ENCODE measurements around the gene MRPS18C. TPM values are rescaled to one million over a fixed set of nuclear protein-coding genes. Genes with fewer than 3 reads are reported as not detected.
"Not testable (repeated sequence)": the region's sequence is repeated elsewhere in the genome, so short reads cannot be mapped to it uniquely, and the experiment has no call there.

The MRPS18C gene
- total RNA-seq, 2 experiments from 2014 or later: 15.7 to 18.0 TPM

DNA sequence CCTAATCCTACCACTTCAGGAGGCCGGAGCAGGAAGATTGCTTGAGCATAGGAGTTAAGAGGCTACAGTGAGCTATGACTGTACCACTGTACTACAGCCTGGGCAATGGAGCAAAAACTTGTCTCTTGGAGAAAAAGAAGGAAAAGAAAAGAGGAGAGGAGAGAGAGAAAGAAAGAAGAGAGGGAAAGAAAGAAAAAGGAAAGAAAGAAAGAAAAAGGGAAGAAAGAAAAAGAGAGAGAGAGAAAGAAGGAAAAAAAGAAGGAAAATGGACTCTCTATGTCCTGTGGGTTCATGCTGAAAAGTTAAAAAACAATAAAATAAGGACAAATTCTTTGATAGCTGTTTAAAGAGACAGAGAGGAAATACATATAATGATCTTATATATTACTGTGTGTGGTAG lies 42.3 kb downstream of the MRPS18C start:
- ChIA-PET POLR2A (no interaction called here), CTCF (interaction anchor here (1.7 kb wide), 1 partner anchor 11 kb away, joined by 3 read pairs; no protein-coding TSS in a partner anchor)
- Histone ChIP-seq H3K27ac (ENCODE audit: low read depth in 1 of 2, low read length in 2 of 2) (no peak overlapping the region), H3K4me1 (ENCODE audit: insufficient read depth, low read length) (no peaks in the 10 kb centered on the region), H3K9me3 (ENCODE audit: control insufficient read depth in 1 of 2, insufficient read depth in 1 of 2, low read length in 2 of 2) (no peaks in the 10 kb centered on the region), H3K4me3 (ENCODE audit: low read length) (no peak overlapping the region), H3K36me3 (ENCODE audit: insufficient read depth, low read length) (no peaks in the 10 kb centered on the region), H3K27me3 (ENCODE audit: control insufficient read depth in 1 of 2, insufficient read depth in 2 of 2, low read length in 2 of 2) (no peaks in the 10 kb centered on the region)
- no peak for ATAC-seq (ENCODE audit: poor library complexity)
- no peak for DNase-seq
- Mint-ChIP-seq H3K4me3 (no peak overlapping the region), H3K36me3 (ENCODE audit: low read depth) (no peaks in the 10 kb centered on the region), H3K27me3 (no peaks in the 10 kb centered on the region), H3K27ac (no peak overlapping the region), H3K9me3 (no peaks in the 10 kb centered on the region), H3K4me1 (ENCODE audit: low read depth) (peaks cover under 1% of the 10 kb centered on the region)
- TF ChIP-seq CTCF (IDR thresholded peaks at IDR 0.05): no peak
- intact Hi-C loops (cut with DNase I, micrococcal nuclease): no loop called here

GRCh38 chr4:83501671-83502070 lies 45.8 kb downstream of the MRPS18C start:
- H3K9me3 Mint-ChIP-seq; DNase-seq; H3K36me3 ChIP-seq (ENCODE audit: insufficient read depth, low read length); ATAC-seq (ENCODE audit: poor library complexity); POLR2A ChIA-PET; CTCF ChIA-PET; H3K4me3 Mint-ChIP-seq; H3K9me3 ChIP-seq (ENCODE audit: control insufficient read depth in 1 of 2, insufficient read depth in 1 of 2, low read length in 2 of 2); H3K27ac ChIP-seq (ENCODE audit: low read depth in 1 of 2, low read length in 2 of 2); intact Hi-C loops (cut with DNase I, micrococcal nuclease); H3K36me3 Mint-ChIP-seq (ENCODE audit: low read depth); H3K27me3 ChIP-seq (ENCODE audit: control insufficient read depth in 1 of 2, insufficient read depth in 2 of 2, low read length in 2 of 2); H3K27me3 Mint-ChIP-seq; H3K27ac Mint-ChIP-seq; H3K4me3 ChIP-seq (ENCODE audit: low read length): not testable (repeated sequence)
- peaks cover 17% of the 10 kb centered on the region for H3K4me1 ChIP-seq (ENCODE audit: insufficient read depth, low read length)
- peaks cover 22% of the 10 kb centered on the region for H3K4me1 Mint-ChIP-seq (ENCODE audit: low read depth)

DNA sequence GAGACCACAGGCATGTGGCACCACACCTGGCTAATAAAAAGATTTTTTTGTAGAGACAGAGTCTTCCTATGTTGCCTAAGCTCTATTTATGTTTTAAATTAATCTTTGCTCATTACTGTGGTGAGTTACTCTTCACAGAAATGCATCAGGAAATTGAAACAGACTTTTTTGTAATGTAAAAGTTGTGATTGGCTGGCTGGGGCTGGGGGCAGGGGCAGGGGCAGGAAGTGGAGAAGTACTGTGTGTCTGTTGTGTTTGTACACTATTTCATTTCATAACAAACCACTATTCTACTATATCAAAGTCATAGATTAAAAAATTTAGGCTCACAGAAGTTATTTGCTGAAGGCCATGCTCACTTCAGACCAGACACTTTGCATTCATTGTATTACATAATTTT lies 48.1 kb downstream of the MRPS18C start:
- Histone ChIP-seq H3K27ac (ENCODE audit: low read depth in 1 of 2, low read length in 2 of 2) (peak overlapping the region; percentile 52 to 68), H3K36me3 (ENCODE audit: insufficient read depth, low read length) (no peaks in the 10 kb centered on the region), H3K9me3 (ENCODE audit: control insufficient read depth in 1 of 2, insufficient read depth in 1 of 2, low read length in 2 of 2) (no peaks in the 10 kb centered on the region), H3K4me3 (ENCODE audit: low read length) (no peak overlapping the region), H3K4me1 (ENCODE audit: insufficient read depth, low read length) (peaks cover 17% of the 10 kb centered on the region), H3K27me3 (ENCODE audit: control insufficient read depth in 1 of 2, insufficient read depth in 2 of 2, low read length in 2 of 2) (no peaks in the 10 kb centered on the region)
- DNase-seq: peak in 8 of 14 experiments; percentile 17 to 71 (median 26)
- peak; percentile 85 for ATAC-seq (ENCODE audit: poor library complexity)
- Mint-ChIP-seq H3K4me3 (no peak overlapping the region), H3K27ac (peak overlapping the region; percentile 74), H3K27me3 (no peaks in the 10 kb centered on the region), H3K9me3 (no peaks in the 10 kb centered on the region), H3K36me3 (ENCODE audit: low read depth) (no peaks in the 10 kb centered on the region), H3K4me1 (ENCODE audit: low read depth) (peaks cover 22% of the 10 kb centered on the region)
- POLR2A ChIA-PET: interaction anchor here (0.5 to 1.6 kb wide), 3 partner anchors 19 to 48 kb away, joined by 3 to 5 read pairs (median 4); partner anchors contain the start of genes ABRAXAS1, HELQ and MRPS18C
- no peak for TF ChIP-seq CTCF (IDR thresholded peaks at IDR 0.05)
- intact Hi-C loops (cut with DNase I, micrococcal nuclease): no loop called here
- CTCF ChIA-PET: no interaction called here

- Histone ChIP-seq H3K36me3 (ENCODE audit: insufficient read depth, low read length) (no peaks in the 10 kb centered on the region), H3K4me1 (ENCODE audit: insufficient read depth, low read length) (peaks cover 17% of the 10 kb centered on the region), H3K27ac (ENCODE audit: low read depth in 1 of 2, low read length in 2 of 2) (peak overlapping the region; percentile 52 to 57), H3K27me3 (ENCODE audit: control insufficient read depth in 1 of 2, insufficient read depth in 2 of 2, low read length in 2 of 2) (no peaks in the 10 kb centered on the region), H3K4me3 (ENCODE audit: low read length) (no peak overlapping the region), H3K9me3 (ENCODE audit: control insufficient read depth in 1 of 2, insufficient read depth in 1 of 2, low read length in 2 of 2) (no peaks in the 10 kb centered on the region)
- POLR2A ChIA-PET: interaction anchor here (1.4 to 1.6 kb wide), 2 partner anchors 19 to 49 kb away, joined by 4 to 5 read pairs; partner anchors contain the start of genes ABRAXAS1, HELQ and MRPS18C
- Mint-ChIP-seq H3K36me3 (ENCODE audit: low read depth) (no peaks in the 10 kb centered on the region), H3K4me3 (no peak overlapping the region), H3K9me3 (no peaks in the 10 kb centered on the region), H3K27me3 (no peaks in the 10 kb centered on the region), H3K27ac (peak overlapping the region; percentile 74), H3K4me1 (ENCODE audit: low read depth) (peaks cover 22% of the 10 kb centered on the region)
- CTCF ChIA-PET: no interaction called here
- DNase-seq (peak in 1 of 14 experiments; percentile 15), ATAC-seq (ENCODE audit: poor library complexity) (no peak)
- no peak for TF ChIP-seq CTCF (IDR thresholded peaks at IDR 0.05)
- intact Hi-C loops (cut with DNase I, micrococcal nuclease): no loop called here
Measured at GRCh38 chr4:83504503-83504902, 48.6 kb downstream of the MRPS18C start.

Data from CD4-positive, alpha-beta T cell (primary cell).